Natural killer cell treated with Interleukin-12 subunit alpha and Interleukin-12 subunit beta and Interleukin-15 and Interleukin-18, amount 100 ng/mL, for 72 hours (primary cell): ENCODE results near the gene CYB5A. TPM values are rescaled to one million over a fixed set of nuclear protein-coding genes. Genes with fewer than 3 reads are reported as not detected.

Experiments
- ATAC-seq, 2 donors: fragments of 150-1000 bp; cut with Tn5 transposase in 1 of 2; sonication (Bioruptor Pico), chemical (Tn5 transposase) in 1 of 2; 2 replicates each; pipeline ENCODE4 v1.10.0; 2021
- DNase-seq: peaks from one replicate; pipeline ENCODE4 v3.0.0; 2022; ENCODE audit warnings: low spot score
- H3K27ac Mint-ChIP-seq, 2 donors: 1 replicate in 1 of 2; 2 replicates in 1 of 2; pipeline ENCODE4 v1.8.0; 2022; ENCODE audit warnings: mixed read lengths in 2 of 2, mild to moderate bottlenecking in 1 of 2, moderate library complexity in 1 of 2
- H3K27me3 Mint-ChIP-seq, 2 donors: 1 replicate in 1 of 2; 2 replicates in 1 of 2; pipeline ENCODE4 v1.8.0; 2022; ENCODE audit warnings: mixed read lengths in 2 of 2
- H3K36me3 Mint-ChIP-seq: one replicate; pipeline ENCODE4 v1.8.0; 2022; ENCODE audit warnings: mixed read lengths
- H3K4me1 Mint-ChIP-seq, 2 donors: 1 replicate in 1 of 2; 2 replicates in 1 of 2; pipeline ENCODE4 v1.8.0; 2022; ENCODE audit warnings: low read depth in 2 of 2, mixed read lengths in 2 of 2, mild to moderate bottlenecking in 1 of 2
- H3K4me3 Mint-ChIP-seq: one replicate; pipeline ENCODE4 v1.8.0; 2022; ENCODE audit warnings: mixed read lengths
- H3K9me3 Mint-ChIP-seq: 2 replicates; pipeline ENCODE4 v1.8.0; 2022; ENCODE audit warnings: mixed read lengths
- total RNA-seq, 2 donors: library from RNA; stranded (reverse); gene quantifications; one replicate each; pipeline ENCODE4 v1.2.3, GENCODE V29; 2022

The CYB5A gene
- total RNA-seq, 2 donors from 2014 or later = 27.2 to 55.6 TPM

DNA sequence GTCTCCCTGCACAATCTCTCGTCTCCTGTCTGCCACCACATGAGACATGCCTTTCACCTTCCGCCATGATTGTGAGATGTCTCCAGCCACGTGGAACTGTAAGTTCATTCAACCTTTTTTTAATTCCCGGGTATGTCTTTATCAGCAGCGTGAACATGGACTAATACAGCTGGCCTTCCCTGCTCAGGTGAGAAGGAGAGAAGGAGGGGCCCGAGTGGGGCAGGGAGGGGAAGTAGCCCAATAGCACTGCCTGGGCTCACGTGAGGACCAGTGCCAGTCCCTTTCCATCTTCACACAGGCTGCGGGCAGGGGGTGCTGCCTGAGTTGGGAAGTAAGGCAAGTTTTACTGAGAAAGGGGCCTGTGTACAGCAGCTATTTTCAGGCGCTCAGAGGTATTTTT, 70.7 kb downstream of the CYB5A start:
- H3K4me1 Mint-ChIP-seq = no peaks in the 10 kb centered on the region
- DNase-seq (no peak), ATAC-seq (no peak)
- no peaks in the 10 kb centered on the region for H3K9me3 Mint-ChIP-seq
- no peak overlapping the region for H3K4me3 Mint-ChIP-seq
- peaks cover 9 to 12% of the 10 kb centered on the region in 2 donors for H3K27me3 Mint-ChIP-seq
- H3K27ac Mint-ChIP-seq = no peak overlapping the region
- no peaks in the 10 kb centered on the region for H3K36me3 Mint-ChIP-seq

DNA sequence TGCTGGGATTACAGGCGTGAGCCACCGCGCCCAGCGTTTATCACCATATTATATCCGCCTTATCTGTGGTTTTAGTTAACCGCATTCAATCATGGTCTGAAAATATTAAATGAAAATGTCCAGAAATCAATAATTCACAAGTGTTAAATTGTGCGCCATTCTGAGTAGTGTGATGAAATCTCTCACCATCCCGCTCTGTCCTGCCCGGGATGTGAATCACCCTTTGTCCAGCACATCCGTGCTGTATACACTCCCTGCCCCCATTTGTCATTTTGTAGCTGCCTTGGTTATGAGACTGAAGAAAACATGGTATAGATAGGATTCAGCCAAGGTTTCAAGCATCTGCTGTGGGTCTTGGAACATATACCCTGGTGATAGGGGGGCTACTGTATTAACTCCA, 72.7 kb downstream of the CYB5A start:
- Mint-ChIP-seq H3K4me3 (no peak overlapping the region), H3K36me3 (no peaks in the 10 kb centered on the region), H3K4me1 (no peaks in the 10 kb centered on the region), H3K9me3 (no peaks in the 10 kb centered on the region), H3K27me3 (peaks cover 6 to 12% of the 10 kb centered on the region in 2 donors), H3K27ac (no peak overlapping the region)
- DNase-seq (no peak), ATAC-seq (no peak)

- H3K4me1 Mint-ChIP-seq = no peaks in the 10 kb centered on the region
- DNase-seq (no peak), ATAC-seq (no peak)
- no peak overlapping the region for H3K4me3 Mint-ChIP-seq
- no peaks in the 10 kb centered on the region for H3K9me3 Mint-ChIP-seq
- peaks cover 7 to 12% of the 10 kb centered on the region in 2 donors for H3K27me3 Mint-ChIP-seq
- H3K36me3 Mint-ChIP-seq = no peaks in the 10 kb centered on the region
- H3K27ac Mint-ChIP-seq = no peak overlapping the region
Observed at GRCh38 chr18:74217476-74218143, 74.2 kb downstream of the CYB5A start.

- DNase-seq (no peak), ATAC-seq (no peak)
- Mint-ChIP-seq H3K4me3 (no peak overlapping the region), H3K36me3 (no peaks in the 10 kb centered on the region), H3K9me3 (no peaks in the 10 kb centered on the region), H3K27me3 (peaks cover 7 to 12% of the 10 kb centered on the region in 2 donors), H3K4me1 (no peaks in the 10 kb centered on the region), H3K27ac (no peak overlapping the region)
Observed at GRCh38 chr18:74216661-74217110, 75.1 kb downstream of the CYB5A start.

- Mint-ChIP-seq H3K4me3 (no peak overlapping the region), H3K9me3 (no peaks in the 10 kb centered on the region), H3K27me3 (peaks cover 7 to 12% of the 10 kb centered on the region in 2 donors), H3K36me3 (no peaks in the 10 kb centered on the region), H3K27ac (no peak overlapping the region), H3K4me1 (no peaks in the 10 kb centered on the region)
- DNase-seq (no peak), ATAC-seq (no peak)
Observed at GRCh38 chr18:74215863-74216262, 75.9 kb downstream of the CYB5A start.

GRCh38 chr18:74213429-74213828, 78.3 kb downstream of the CYB5A start:
- ATAC-seq (no peak), DNase-seq (no peak)
- Mint-ChIP-seq H3K9me3 (no peaks in the 10 kb centered on the region), H3K4me1 (no peaks in the 10 kb centered on the region), H3K27ac (no peak overlapping the region), H3K27me3 (peaks cover 7 to 13% of the 10 kb centered on the region in 2 donors), H3K4me3 (no peak overlapping the region), H3K36me3 (no peaks in the 10 kb centered on the region)

DNA sequence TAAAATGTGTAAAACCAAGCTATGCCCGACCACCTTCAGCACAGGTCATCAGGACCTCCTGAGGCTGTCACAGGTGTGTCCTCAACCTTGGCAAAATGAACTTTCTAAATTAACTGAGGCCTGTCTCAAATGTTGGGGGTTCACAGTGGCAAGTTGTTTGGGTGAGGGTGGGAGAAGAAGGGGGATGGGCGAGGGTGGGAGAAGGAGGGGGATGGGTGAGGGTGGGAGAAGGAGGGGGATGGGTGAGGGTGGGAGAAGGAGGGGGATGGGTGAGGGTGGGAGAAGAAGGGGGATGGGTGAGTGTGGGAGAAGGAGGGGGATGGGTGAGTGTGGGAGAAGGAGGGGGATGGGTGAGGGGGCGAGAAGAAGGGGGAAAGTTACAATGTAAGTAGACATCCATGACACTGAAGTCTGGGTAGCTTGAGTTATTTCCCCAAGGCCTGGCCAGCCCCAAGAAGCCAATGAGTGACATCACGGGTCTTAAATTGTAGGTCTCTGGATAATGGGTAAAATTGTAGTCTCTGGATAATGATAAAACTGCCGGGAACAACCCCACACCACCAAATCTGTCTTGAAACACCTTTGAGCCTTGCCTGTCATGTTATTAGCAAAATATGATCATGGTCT, 87.1 kb downstream of the CYB5A start:
- no peaks in the 10 kb centered on the region for H3K36me3 Mint-ChIP-seq
- no peaks in the 10 kb centered on the region for H3K4me1 Mint-ChIP-seq
- no peak overlapping the region for H3K4me3 Mint-ChIP-seq
- no peaks in the 10 kb centered on the region for H3K9me3 Mint-ChIP-seq
- peaks cover 2 to 7% of the 10 kb centered on the region in 2 donors for H3K27me3 Mint-ChIP-seq
- ATAC-seq (no peak), DNase-seq (no peak)
- H3K27ac Mint-ChIP-seq = no peak overlapping the region

GRCh38 chr18:74203811-74204210, 88.0 kb downstream of the CYB5A start:
- no peak for ATAC-seq
- Mint-ChIP-seq H3K4me3 (no peak overlapping the region), H3K27ac (no peak overlapping the region), H3K9me3 (no peaks in the 10 kb centered on the region), H3K4me1 (no peaks in the 10 kb centered on the region), H3K36me3 (no peaks in the 10 kb centered on the region), H3K27me3 (peaks cover 0 to 7% of the 10 kb centered on the region in 2 donors)
- no peak for DNase-seq

Other genes with a start within 250 kb of the CYB5A start
- under 1 TPM in 1 of 2 donors, not detected in 1; 0.90 TPM for gene FBXO15, start 144.1 kb downstream of the CYB5A start, total RNA-seq
- 10 to 100 TPM; 36.3 to 39.3 TPM for gene TIMM21, start 143.4 kb downstream of the CYB5A start, total RNA-seq
- not detected for gene C18orf63, start 23.9 kb upstream of the CYB5A start, total RNA-seq
- gene DIPK1C, start 165.3 kb upstream of the CYB5A start, total RNA-seq = not detected
- 100 to 1,000 TPM; 152 to 215 TPM for gene CNDP2, start 204.4 kb upstream of the CYB5A start, total RNA-seq
- under 1 TPM in 1 of 2 donors, not detected in 1; 0.57 TPM for gene CNDP1, start 242.5 kb upstream of the CYB5A start, total RNA-seq